ENCODE data around the gene ABCC6.
"Not testable (repeated sequence)": the region's sequence is repeated elsewhere in the genome, so short reads cannot be mapped to it uniquely, and the experiment has no call there.

ABCC6 gene

GRCh38 chr16:16262954-16263555, 39.8 kb upstream of the ABCC6 start:
- H3K27me3 ChIP-seq (replicated peaks in 2 of 5; ENCODE audit: control insufficient read depth in 4 of 5, insufficient read depth in 5 of 5, low read length in 4 of 5); H3K9me3 ChIP-seq (ENCODE audit: control extremely low read depth in 1 of 5, control insufficient read depth in 4 of 5, insufficient read depth in 2 of 5, low read depth in 1 of 5, low read length in 4 of 5); H3K4me1 ChIP-seq (ENCODE audit: control extremely low read depth in 1 of 4, control insufficient read depth in 4 of 4, insufficient read depth in 4 of 4, low read length in 3 of 4); H3K27ac ChIP-seq (ENCODE audit: insufficient read depth in 1 of 2, low read depth in 1 of 2, low read length in 2 of 2, poor library complexity in 1 of 2, severe bottlenecking in 2 of 2); H3K36me3 ChIP-seq (ENCODE audit: control insufficient read depth in 4 of 4, insufficient read depth in 4 of 4, low read length in 3 of 4); CTCF ChIA-PET; POLR2A ChIA-PET; H3K4me3 ChIP-seq (ENCODE audit: control insufficient read depth in 1 of 7, extremely low read depth in 1 of 7, insufficient read depth in 4 of 7, low read depth in 2 of 7, low read length in 6 of 7): not testable (repeated sequence)
- peak in 2 of 3 donors; percentile 17 to 35 for DNase-seq
- WGBS (ENCODE audit: insufficient coverage), result no CpG with 5 or more reads among the region's 15 CpGs

DNA sequence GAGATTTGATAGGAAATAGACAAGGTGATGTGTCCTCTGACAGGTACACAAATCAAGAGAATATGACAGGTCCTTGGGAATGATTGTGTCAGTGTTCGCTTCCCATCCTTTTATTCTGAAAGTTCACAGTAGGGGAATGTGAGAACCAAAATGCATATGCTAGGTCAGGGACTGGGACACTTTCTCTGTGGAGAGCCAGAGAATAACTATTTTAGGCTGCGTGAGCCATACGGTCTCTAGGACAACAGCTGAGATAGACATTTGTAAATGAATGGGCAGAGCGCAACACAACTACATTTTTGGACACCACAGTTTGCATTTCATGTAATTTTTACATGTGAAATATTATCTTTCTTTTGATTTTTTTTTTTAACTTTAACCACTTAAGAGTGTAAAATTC, 36.7 kb upstream of the ABCC6 start:
- POLR2A ChIA-PET, CTCF ChIA-PET: not testable (repeated sequence)
- no CpG with 5 or more reads among the region's 4 CpGs for WGBS (ENCODE audit: insufficient coverage)

GRCh38 chr16:16258822-16259221, 35.5 kb upstream of the ABCC6 start:
- POLR2A ChIA-PET, CTCF ChIA-PET: not testable (repeated sequence)
- no CpG with 5 or more reads among the region's 7 CpGs for WGBS (ENCODE audit: insufficient coverage)

More for the DNA sequence above, 36.7 kb upstream of the ABCC6 start:
- H3K9me3 ChIP-seq (ENCODE audit: control extremely low read depth in 1 of 5, control insufficient read depth in 4 of 5, insufficient read depth in 2 of 5, low read depth in 1 of 5, low read length in 4 of 5); H3K36me3 ChIP-seq (ENCODE audit: control insufficient read depth in 4 of 4, insufficient read depth in 4 of 4, low read length in 3 of 4); H3K4me1 ChIP-seq (ENCODE audit: control extremely low read depth in 1 of 4, control insufficient read depth in 4 of 4, insufficient read depth in 4 of 4, low read length in 3 of 4); H3K27me3 ChIP-seq (replicated peaks in 2 of 5; ENCODE audit: control insufficient read depth in 4 of 5, insufficient read depth in 5 of 5, low read length in 4 of 5); DNase-seq; H3K4me3 ChIP-seq (ENCODE audit: control insufficient read depth in 1 of 7, extremely low read depth in 1 of 7, insufficient read depth in 4 of 7, low read depth in 2 of 7, low read length in 6 of 7); H3K27ac ChIP-seq (ENCODE audit: insufficient read depth in 1 of 2, low read depth in 1 of 2, low read length in 2 of 2, poor library complexity in 1 of 2, severe bottlenecking in 2 of 2): not testable (repeated sequence)

GRCh38 chr16:16257301-16257923, 34.1 kb upstream of the ABCC6 start:
- H3K9me3 ChIP-seq (ENCODE audit: control extremely low read depth in 1 of 5, control insufficient read depth in 4 of 5, insufficient read depth in 2 of 5, low read depth in 1 of 5, low read length in 4 of 5); DNase-seq; POLR2A ChIA-PET; H3K4me3 ChIP-seq (ENCODE audit: control insufficient read depth in 1 of 7, extremely low read depth in 1 of 7, insufficient read depth in 4 of 7, low read depth in 2 of 7, low read length in 6 of 7); H3K27ac ChIP-seq (ENCODE audit: insufficient read depth in 1 of 2, low read depth in 1 of 2, low read length in 2 of 2, poor library complexity in 1 of 2, severe bottlenecking in 2 of 2); H3K36me3 ChIP-seq (ENCODE audit: control insufficient read depth in 4 of 4, insufficient read depth in 4 of 4, low read length in 3 of 4); CTCF ChIA-PET; H3K27me3 ChIP-seq (replicated peaks in 2 of 5; ENCODE audit: control insufficient read depth in 4 of 5, insufficient read depth in 5 of 5, low read length in 4 of 5); H3K4me1 ChIP-seq (ENCODE audit: control extremely low read depth in 1 of 4, control insufficient read depth in 4 of 4, insufficient read depth in 4 of 4, low read length in 3 of 4): not testable (repeated sequence)
- no CpG with 5 or more reads among the region's 2 CpGs for WGBS (ENCODE audit: insufficient coverage)

More at GRCh38 chr16:16258822-16259221, 35.5 kb upstream of the ABCC6 start:
- not testable (repeated sequence) for H3K4me1 ChIP-seq (ENCODE audit: control extremely low read depth in 1 of 4, control insufficient read depth in 4 of 4, insufficient read depth in 4 of 4, low read length in 3 of 4); H3K27me3 ChIP-seq (replicated peaks in 2 of 5; ENCODE audit: control insufficient read depth in 4 of 5, insufficient read depth in 5 of 5, low read length in 4 of 5); H3K27ac ChIP-seq (ENCODE audit: insufficient read depth in 1 of 2, low read depth in 1 of 2, low read length in 2 of 2, poor library complexity in 1 of 2, severe bottlenecking in 2 of 2); H3K9me3 ChIP-seq (ENCODE audit: control extremely low read depth in 1 of 5, control insufficient read depth in 4 of 5, insufficient read depth in 2 of 5, low read depth in 1 of 5, low read length in 4 of 5); H3K4me3 ChIP-seq (ENCODE audit: control insufficient read depth in 1 of 7, extremely low read depth in 1 of 7, insufficient read depth in 4 of 7, low read depth in 2 of 7, low read length in 6 of 7); H3K36me3 ChIP-seq (ENCODE audit: control insufficient read depth in 4 of 4, insufficient read depth in 4 of 4, low read length in 3 of 4)
- DNase-seq, result peak; percentile 17 to 61 (median 36)

GRCh38 chr16:16252377-16252776, 29.1 kb upstream of the ABCC6 start:
- H3K9me3 ChIP-seq (ENCODE audit: control extremely low read depth in 1 of 5, control insufficient read depth in 4 of 5, insufficient read depth in 2 of 5, low read depth in 1 of 5, low read length in 4 of 5); H3K27me3 ChIP-seq (replicated peaks in 2 of 5; ENCODE audit: control insufficient read depth in 4 of 5, insufficient read depth in 5 of 5, low read length in 4 of 5); H3K4me1 ChIP-seq (ENCODE audit: control extremely low read depth in 1 of 4, control insufficient read depth in 4 of 4, insufficient read depth in 4 of 4, low read length in 3 of 4); CTCF ChIA-PET; H3K4me3 ChIP-seq (ENCODE audit: control insufficient read depth in 1 of 7, extremely low read depth in 1 of 7, insufficient read depth in 4 of 7, low read depth in 2 of 7, low read length in 6 of 7); DNase-seq; H3K27ac ChIP-seq (ENCODE audit: insufficient read depth in 1 of 2, low read depth in 1 of 2, low read length in 2 of 2, poor library complexity in 1 of 2, severe bottlenecking in 2 of 2); H3K36me3 ChIP-seq (ENCODE audit: control insufficient read depth in 4 of 4, insufficient read depth in 4 of 4, low read length in 3 of 4); POLR2A ChIA-PET: not testable (repeated sequence)
- no CpG with 5 or more reads among the region's 5 CpGs for WGBS (ENCODE audit: insufficient coverage)

- H3K9me3 ChIP-seq (ENCODE audit: control extremely low read depth in 1 of 5, control insufficient read depth in 4 of 5, insufficient read depth in 2 of 5, low read depth in 1 of 5, low read length in 4 of 5); DNase-seq; H3K27ac ChIP-seq (ENCODE audit: insufficient read depth in 1 of 2, low read depth in 1 of 2, low read length in 2 of 2, poor library complexity in 1 of 2, severe bottlenecking in 2 of 2); H3K4me1 ChIP-seq (ENCODE audit: control extremely low read depth in 1 of 4, control insufficient read depth in 4 of 4, insufficient read depth in 4 of 4, low read length in 3 of 4); H3K27me3 ChIP-seq (replicated peaks in 2 of 5; ENCODE audit: control insufficient read depth in 4 of 5, insufficient read depth in 5 of 5, low read length in 4 of 5); H3K4me3 ChIP-seq (ENCODE audit: control insufficient read depth in 1 of 7, extremely low read depth in 1 of 7, insufficient read depth in 4 of 7, low read depth in 2 of 7, low read length in 6 of 7); H3K36me3 ChIP-seq (ENCODE audit: control insufficient read depth in 4 of 4, insufficient read depth in 4 of 4, low read length in 3 of 4); POLR2A ChIA-PET; CTCF ChIA-PET: not testable (repeated sequence)
- WGBS (ENCODE audit: insufficient coverage), result no CpG with 5 or more reads among the region's 7 CpGs
These were observed 26.5 kb upstream of the ABCC6 start for GRCh38 chr16:16249621-16250330.

GRCh38 chr16:16247439-16247838, 24.1 kb upstream of the ABCC6 start:
- H3K4me1 ChIP-seq (ENCODE audit: control extremely low read depth in 1 of 4, control insufficient read depth in 4 of 4, insufficient read depth in 4 of 4, low read length in 3 of 4); H3K9me3 ChIP-seq (ENCODE audit: control extremely low read depth in 1 of 5, control insufficient read depth in 4 of 5, insufficient read depth in 2 of 5, low read depth in 1 of 5, low read length in 4 of 5); CTCF ChIA-PET; POLR2A ChIA-PET; H3K27ac ChIP-seq (ENCODE audit: insufficient read depth in 1 of 2, low read depth in 1 of 2, low read length in 2 of 2, poor library complexity in 1 of 2, severe bottlenecking in 2 of 2); DNase-seq; H3K36me3 ChIP-seq (ENCODE audit: control insufficient read depth in 4 of 4, insufficient read depth in 4 of 4, low read length in 3 of 4); H3K27me3 ChIP-seq (replicated peaks in 2 of 5; ENCODE audit: control insufficient read depth in 4 of 5, insufficient read depth in 5 of 5, low read length in 4 of 5); H3K4me3 ChIP-seq (ENCODE audit: control insufficient read depth in 1 of 7, extremely low read depth in 1 of 7, insufficient read depth in 4 of 7, low read depth in 2 of 7, low read length in 6 of 7): not testable (repeated sequence)
- no CpG with 5 or more reads among the region's 3 CpGs for WGBS (ENCODE audit: insufficient coverage)

Measured in common myeloid progenitor, CD34-positive (primary cell).